CD4-positive, alpha-beta T cell treated with Interferon alpha-2 for 1 hour (primary cell): ENCODE data around the gene PARD3B.

ENCODE experiments used
- DNase-seq, 2 donors: peaks; one replicate each; pipeline ENCODE4 v3.0.0-alpha.2; 2020 to 2022

The PARD3B gene

DNA sequence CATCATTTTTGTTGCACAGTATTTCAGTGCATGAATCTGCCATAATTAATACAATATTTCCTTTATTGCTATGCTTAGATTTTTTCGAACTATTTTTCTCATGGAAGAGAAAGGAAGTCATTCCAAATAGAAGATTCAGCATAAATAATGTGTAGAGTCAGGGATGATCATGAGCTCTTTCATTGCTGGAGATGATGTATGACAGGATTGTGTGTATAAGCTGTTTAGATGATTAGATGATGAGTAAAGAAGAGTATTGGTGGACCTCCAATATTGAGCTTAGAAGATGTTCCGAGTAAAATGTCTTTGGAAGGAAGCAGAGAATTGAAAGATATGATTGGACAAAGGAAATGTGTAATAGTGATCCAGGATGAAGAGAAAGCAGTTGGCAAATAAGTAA is 364.5 kb downstream of the PARD3B start:
- DNase-seq = no peak

DNA sequence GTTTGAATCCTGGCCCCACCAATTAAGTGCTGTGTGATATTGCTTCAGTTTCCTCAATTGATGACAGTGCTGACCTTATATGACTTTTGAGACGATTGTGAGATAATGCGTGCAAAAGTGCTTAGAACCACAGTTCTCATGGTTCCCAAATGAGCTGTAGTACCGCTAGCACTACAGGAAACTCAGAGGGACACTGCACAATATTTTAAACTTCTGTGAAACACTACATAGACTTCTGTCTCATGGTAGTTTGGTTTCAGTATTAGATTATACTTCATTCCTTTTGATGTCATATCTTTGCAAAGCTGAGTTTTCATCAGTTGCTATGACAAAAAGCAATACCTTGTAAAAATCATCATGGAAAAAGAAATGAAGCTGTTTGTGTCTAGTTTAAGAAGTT is 368.0 kb downstream of the PARD3B start:
- DNase-seq = no peak

DNA sequence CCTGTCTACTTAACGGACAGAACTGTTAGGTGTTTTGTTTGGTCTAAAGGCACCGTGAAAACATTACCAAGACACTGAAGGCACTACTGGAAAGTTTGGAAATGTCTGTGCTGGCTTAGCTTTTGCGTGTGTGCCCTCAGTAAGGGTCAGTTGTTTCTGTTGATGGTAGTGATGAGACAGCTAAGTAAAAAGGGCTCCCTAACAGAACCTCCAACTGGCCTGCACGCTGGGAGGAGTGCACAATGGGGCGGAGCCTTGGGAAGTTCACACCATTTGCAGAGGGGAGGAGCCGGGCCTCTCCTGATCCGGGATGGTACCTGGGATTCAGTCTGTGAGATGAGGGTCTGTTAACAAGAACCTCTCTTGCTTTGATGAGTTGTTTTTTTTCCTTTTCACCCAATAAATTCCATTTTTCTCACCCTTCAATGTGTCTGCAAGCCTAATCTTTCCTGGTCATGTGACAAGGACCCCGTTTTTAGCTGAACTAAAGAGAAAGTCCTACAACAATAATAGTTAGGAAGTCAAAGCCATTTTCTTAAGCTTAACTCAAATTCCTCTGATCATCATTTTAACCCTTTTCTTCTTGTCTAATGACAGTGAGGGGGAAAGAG is 368.7 kb downstream of the PARD3B start:
- DNase-seq = no peak

DNA sequence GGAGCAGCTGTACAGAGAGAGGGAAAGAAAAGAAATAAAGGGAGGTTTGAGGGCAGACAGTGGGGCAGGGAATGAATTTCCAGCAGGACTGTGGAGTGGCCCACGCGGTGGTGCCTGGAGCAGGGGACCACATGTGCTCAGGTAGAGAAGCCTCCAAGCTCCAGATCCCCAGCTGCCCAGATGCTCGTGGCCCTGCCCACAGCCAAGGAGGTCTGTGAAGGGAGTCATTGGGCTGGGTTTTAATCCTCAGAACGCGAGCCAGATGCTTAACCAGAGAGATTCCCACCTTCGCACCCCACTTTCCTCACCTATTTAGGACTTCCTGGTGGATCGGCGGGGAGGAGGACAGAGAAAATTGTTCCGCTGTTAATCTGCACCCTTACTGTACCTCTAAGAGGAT is 369.4 kb downstream of the PARD3B start:
- no peak for DNase-seq

DNA sequence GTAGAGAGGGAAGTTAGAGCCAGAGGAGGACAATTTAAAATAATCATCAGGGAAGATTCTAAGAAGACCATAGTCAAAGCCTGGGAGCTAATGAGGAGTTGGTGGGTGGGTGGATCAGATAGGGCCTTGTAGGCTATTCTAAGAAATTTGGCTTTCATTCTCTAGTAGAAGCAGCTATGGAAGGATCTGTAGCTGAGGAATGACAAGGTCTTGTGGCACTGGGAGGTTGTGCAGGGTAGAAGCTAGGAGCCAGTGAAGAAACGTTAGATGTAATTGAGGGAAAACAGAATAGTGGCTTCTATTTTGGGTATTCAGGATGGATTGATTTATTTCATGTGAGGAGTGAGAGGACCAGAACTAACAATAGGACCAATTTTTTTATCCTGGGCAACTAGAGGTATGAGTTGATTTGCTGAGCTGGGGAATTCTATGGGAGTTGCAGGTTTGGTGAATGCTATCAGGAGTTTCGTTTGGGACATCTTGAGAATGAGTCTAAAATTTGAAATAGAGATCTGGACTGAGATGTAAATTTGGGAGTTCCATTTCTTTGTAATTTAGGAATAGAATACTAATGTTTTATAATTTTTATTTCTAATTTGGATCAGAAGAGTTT is 371.9 kb downstream of the PARD3B start:
- DNase-seq = no peak

DNA sequence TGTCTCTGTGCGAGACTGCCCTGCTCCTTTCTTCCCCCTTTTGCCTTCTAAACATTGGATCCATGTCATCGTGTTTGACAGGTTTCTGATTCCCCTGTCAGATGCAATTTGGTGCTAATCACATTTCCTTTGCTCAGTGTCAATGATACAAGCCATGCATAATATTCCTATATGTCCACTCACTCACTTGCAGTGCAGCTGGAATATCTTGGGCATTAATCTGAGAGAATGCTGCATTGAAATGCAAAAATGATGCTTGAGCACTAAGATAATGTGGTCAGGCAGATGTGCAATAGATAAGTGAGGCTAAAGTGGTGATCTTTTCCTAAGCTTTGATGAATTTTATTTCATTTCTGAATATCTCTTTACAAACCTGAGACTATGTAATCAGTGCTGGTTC is 375.5 kb downstream of the PARD3B start:
- DNase-seq = no peak

DNA sequence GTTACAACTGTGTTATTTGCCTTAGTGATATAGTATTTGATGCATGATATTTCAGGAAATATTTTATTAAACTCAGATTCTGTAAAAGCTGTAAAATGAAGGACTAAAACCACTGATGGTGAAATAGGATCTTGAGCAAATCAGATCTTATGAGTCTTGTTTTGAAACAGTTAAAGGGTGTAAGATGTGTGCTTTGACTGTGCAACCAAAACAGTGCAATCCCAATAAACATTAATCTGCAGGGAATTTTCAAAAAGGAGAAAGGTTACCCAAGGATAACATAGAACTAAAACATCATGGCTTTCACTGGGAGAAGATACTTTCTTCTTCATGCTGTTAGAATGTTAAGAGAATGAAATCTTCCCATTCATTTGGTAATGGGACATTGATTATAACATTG is 378.7 kb downstream of the PARD3B start:
- DNase-seq = no peak

DNA sequence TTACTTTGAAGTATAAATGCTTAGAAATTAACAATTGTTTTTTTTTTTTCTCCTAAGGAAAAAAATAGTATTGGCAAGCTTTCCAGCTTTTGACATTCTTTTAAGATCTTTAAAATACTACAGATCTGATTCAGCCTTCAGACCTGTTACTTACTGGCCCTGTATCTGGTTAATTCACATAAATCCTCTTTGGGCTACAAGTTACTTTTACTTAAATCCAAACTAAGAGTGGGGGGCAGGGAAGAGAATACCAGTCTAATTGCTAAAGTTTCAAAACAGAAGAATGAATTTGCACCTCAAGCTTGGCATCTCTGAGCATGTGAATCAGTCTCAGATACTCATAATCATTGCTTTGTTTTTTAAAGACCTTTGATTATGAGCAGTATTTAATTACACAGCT is 386.3 kb downstream of the PARD3B start:
- no peak for DNase-seq

DNA sequence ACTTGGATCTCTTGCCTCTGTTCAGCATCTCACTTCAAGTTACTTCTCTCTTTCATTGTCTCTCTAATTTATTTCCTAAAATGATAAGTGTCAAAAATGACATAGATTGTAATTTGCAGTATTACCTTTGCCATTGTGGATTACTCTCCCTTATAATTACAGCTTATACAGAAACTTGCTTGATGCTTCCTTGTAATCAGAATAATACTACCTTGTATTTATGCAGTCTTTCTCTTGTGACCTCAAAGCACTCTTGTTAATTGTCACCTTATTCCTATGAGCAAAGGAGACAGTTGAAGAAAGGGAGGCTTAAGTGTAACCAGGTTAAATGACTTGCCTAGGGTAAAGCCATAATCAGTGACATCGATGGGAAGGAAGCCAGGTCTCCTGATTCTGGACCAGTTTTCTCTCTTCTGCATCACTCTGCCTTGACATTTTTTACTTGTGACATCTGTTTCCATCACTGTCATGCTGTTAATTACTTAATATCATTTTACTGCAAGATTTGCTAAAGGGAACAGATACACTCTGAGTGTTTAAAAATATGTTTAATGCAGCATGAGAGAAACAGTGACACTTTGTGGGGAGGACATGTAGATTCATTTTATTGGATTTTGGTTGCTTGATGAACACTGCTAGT is 388.6 kb downstream of the PARD3B start:
- no peak for DNase-seq

DNA sequence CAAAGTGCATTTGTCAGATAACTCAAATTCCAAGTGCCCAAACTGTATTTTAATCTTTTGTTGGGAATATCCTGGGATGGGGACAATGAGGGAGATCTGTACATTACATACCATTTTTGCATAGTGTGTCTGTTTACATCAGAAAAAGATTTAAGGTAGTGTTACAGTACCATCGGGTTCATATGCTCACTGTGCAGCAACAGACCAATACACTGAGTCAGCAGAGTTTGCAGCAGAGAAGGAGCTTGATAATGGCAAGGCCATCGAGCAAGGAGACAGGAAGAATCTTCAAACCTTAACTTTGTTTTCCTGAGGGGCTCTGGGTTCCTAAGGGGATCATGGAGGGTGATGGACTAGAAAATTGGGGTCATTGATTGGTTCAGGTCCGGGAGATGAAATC is 399.7 kb downstream of the PARD3B start:
- no peak for DNase-seq

DNA sequence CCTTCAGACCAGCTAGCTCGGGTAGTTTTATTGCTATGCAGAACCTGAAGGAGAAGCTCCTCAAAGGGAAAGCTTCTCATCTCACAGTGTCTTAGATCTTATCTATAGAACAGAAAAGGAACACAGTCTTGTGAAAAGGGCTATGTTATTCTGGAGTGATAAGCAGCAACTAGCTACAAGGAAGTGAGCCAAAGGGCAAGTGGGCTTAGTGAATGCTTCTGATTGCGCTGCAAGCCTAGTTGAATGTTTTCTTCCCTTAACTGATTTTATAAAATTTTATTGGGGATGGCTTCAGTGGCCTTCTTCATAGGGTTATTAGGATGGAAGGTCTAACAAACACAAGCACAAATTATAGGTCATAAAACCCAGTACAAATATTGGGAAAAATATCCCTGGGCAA is 400.1 kb downstream of the PARD3B start:
- no peak for DNase-seq

DNA sequence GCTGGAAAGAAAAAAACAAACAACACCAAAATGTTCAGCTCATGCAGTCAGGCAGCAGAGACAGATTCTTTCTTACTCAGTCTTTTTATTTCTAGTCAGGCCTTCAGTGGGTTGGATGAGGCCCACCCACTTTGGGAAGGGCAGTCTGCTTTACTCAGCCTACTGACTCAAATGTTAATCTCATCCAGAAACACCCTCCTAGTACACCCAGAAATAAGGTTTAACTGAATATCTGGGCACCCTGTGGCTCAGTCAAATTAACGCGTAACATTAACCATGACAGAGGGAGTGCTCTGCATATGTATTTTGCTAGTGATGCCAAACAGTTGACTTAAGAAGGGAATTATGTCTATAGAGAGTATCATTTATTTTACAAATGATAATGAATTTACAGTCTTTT is 401.6 kb downstream of the PARD3B start:
- no peak for DNase-seq

DNA sequence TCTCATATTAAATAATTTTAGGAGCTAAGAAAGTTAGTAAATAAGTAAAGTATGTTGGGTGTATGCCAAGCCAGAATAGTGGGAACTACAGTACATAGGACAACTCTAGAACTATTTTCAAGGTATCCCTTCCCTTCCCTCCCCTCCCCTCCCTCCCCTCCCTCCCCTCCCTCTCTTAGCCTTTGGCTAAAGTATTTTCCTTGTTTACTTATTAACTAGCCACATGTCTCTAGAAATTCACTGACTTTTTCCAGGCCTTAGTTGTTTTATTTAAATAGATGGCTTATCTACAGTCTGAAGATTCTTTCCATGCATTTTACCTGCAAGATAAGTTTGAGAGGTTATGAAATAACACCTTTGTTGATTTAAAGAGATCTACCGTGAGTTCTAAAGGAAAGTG is 402.1 kb downstream of the PARD3B start:
- DNase-seq = no peak

DNA sequence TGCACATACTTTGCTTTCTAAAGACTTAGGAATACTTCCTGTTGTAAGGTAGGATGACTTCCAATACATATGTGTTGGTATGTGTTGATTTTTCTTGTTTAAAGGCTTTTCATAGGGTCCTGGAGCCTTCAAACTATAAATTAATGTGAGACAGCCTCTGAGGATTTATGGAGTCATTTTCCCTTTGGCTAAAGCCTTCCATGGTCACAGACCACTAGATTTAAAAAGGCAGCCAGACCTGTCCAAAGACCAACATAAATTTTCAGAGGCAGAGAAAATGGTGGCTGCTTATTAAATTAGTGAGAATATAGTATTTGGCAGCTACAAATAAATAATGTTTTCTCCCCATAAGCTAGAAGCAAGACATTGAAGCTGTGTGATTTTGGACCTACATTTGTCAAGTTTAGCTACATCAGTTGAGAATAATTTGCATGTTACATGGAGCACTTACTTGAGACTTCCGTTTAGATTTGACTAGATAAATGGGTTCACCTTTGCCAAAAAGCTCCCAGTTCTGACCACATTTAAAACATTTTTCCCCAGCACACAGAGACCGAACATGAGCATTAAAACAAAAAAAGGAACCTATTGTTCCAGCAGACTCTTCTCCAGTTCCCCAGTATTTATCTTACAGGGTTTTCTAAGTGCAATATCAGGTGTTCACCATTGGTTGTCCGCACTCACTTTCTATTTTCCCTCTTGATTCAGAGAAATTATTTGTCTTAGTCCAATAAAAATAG is 402.9 kb downstream of the PARD3B start:
- DNase-seq = peak in 1 of 2 donors; percentile 22

DNA sequence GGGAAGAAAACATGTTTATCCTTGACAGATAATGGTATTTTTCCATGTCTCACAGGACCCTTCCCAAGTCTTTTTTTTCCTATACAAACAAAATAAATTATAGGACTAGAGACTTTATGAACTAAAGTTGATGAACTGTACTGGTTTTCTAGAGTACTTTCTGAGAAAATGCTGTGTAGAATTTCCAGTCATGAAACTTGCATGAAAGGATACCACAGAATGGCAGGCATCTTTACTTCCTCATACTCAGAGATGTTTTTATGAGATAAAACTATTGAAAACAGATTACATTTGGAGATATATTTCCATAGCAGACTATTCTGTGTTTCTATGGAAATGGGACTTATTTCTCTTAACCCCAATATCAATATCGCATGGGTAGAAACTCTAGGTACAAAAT is 403.5 kb downstream of the PARD3B start:
- peak in 1 of 2 donors; percentile 14 for DNase-seq

DNA sequence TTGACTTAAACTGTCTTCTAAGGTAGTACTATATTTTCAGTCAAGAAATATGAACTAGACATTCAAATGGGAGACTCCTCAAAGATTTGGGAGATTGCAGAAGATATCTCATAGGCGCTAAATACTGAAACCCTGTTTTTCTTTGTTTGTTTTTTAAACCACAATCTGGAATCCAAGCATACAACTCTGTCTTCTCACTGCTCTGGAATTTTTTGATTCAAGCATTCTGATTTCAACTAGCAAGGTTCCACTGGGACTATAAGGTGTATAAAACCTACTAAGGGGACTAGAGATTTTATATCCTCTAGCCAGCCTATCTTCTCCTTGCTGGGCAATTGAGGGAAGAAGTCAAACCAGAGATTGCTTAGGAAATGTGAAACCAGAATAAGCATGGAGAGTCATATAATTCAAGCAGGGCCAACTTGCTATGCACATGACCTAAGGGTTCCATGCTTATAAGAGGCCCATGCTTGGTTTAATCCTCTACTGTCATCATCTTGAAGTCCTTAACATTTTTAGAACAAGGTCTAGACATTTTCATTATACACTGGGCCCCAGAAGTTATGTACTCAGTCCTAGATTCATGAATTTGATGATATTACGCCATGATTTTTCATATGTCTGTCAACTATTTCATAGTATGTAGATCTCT is 405.5 kb downstream of the PARD3B start:
- no peak for DNase-seq

DNA sequence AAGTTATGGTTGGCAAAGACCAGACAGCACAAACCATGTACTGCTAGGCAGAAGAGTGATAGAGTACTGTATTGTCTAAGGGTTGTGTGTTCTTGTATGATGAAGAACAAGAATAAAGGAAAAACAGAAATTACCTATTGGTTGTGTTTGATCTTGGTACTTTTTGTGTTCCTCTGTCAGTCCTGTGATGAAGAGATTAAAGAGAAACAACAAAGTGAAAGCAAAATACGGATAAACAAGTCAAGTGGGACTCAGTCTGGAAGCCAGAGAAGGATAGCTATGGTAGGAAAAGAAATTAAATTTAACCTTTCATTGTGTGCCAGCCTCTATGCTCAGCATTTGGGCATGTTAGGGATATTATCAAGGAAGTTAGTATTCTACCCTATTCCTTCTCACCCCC is 413.1 kb downstream of the PARD3B start:
- no peak for DNase-seq

DNA sequence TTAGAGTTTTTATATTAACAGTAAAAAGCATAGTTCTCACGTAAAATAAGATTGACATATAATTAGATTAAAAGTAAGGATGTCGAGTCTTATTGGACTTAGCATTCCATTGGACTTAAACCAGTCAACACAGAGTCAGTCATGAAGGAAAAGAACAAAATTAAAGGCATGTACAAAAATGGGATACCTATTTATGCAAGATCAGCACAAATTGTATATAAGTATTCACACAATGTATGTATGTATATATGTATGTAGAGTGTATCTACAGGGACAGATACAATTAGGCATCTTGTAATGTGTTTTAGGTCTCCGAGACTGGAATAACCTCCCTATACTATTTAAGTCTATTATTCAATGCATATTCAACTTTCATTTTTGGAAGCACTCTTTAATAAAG is 419.1 kb downstream of the PARD3B start:
- DNase-seq = no peak

DNA sequence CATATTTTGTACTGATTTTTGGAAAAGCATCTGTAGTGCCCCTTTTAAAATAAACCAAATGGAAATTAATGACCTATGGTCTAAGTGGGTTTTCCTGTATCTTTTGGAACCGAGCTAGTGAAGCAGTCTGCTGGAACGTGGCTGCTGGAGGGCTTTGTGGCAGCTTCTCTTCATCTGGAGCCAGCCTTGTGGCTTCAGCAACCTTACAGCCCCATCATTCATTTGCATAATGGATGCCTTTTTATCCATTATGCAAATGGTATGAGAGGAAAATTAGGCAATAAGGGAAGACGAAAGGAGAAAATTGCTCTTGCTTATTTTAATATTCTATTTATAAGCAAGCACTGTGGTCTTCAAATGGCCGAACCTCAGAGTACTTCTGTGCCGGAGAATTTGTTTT is 421.0 kb downstream of the PARD3B start:
- DNase-seq = no peak

DNA sequence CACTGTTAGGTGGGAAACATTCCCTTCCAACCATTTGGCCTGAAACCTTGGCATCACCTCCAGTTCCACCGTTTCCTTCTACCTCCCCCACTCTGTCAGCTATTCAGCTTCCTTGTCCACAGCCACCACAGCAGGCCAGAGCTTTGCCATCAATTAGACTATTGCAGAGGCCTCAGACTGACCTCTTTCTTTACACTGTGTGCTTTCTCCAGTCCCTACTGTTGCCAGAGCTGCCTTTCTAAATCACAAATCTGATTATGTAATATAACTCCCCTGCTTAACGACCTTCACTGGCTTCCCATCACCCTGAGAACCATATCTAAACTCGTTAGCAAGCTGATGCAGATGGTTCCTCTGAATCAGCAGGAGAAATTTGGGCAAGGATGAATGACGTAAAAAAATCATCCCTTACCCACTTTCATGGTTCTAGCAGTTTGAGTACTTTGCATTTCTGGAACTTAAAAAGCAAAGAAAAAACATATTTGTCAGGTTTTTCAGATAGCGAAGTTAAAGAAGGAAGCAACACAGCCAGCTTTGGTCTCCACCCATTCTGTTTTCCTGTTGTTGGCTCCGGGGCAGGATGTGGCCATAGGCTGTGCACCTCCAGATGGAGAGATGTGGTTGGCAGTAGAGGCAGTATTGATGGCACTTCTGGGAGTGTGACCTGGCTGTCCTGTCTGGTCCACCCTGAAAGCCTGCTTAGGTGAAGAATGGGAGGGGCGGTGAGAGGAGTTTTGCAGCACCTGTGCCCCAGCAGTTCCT is 422.1 kb downstream of the PARD3B start:
- peak; percentile 28 to 61 for DNase-seq

DNA sequence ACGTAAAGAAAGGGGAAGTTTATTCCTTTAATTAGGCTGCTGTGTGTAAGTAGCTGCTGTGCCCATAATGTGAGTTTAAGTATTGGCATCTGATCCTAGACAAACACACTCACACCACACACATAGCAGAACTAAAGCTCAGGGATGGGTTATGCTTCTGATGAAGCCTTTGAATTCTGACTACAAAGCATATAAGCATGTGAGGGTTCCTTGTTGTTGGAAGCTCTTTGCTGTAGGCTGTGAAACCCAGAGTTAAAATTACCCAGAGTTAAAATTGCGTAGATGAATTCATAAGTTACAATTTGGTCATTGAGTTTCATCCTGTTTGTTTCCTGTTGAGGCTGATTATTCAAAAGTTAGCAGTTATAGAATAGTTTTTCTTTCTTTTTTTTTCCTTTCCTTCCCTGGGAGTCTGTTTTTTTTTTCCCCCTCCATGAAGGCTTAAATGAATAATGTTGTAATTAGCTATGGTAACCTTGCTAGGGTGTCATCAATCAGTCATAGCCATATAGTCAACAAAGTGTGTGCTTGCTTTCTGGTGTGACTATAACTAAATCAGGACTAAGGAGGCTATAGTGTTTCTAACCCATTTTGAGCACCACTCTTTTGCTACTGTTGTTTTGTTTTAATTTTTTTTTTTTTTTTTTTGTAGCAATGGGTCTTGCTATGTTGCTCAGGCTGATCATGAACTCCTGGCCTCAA is 426.1 kb downstream of the PARD3B start:
- DNase-seq = peak; percentile 1 to 14

DNA sequence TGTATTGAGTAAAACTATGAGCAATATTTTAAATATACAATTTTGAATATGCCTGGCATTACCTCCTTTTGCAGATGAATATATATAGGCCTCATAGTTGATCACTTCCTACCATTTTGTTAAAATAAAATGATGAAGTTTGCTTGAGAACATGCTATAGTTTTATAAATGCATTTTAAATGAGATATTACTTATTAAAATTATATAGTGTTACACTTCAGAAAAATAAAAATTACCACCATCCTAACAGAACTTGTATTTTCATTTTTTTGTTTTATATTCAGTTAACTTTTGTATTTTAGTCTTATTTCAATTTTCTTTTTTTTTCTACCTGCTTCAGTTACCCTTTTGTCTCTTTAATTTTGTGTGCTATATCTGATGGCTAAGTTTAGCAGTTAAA is 426.9 kb downstream of the PARD3B start:
- DNase-seq = no peak
